Suprapubic skin (tissue), 4 donors: ENCODE measurements around the gene TCHP. TPM values are rescaled to one million over a fixed set of nuclear protein-coding genes. Genes with fewer than 3 reads are reported as not detected.
"Not testable (repeated sequence)": the region's sequence is repeated elsewhere in the genome, so short reads cannot be mapped to it uniquely, and the experiment has no call there.

ENCODE experiments used
- DNase-seq, 2 donors: peaks; one replicate each; pipeline ENCODE4 v3.0.0-alpha.2; 2019; ENCODE audit warnings: low spot score in 2 of 2
- H3K27ac ChIP-seq: fragments of 200-600 bp; sonication (generic); one replicate; pipeline ENCODE4 v1.5.1; 2019
- H3K27me3 ChIP-seq: fragments of 200-600 bp; sonication (generic); one replicate; pipeline ENCODE4 v1.5.1; 2019
- H3K36me3 ChIP-seq: fragments of 200-600 bp; sonication (generic); one replicate; pipeline ENCODE4 v1.5.1; 2019
- H3K4me1 ChIP-seq: fragments of 200-600 bp; sonication (generic); one replicate; pipeline ENCODE4 v1.5.1; 2019
- H3K4me3 ChIP-seq: fragments of 200-600 bp; sonication (generic); one replicate; pipeline ENCODE4 v1.5.1; 2019; ENCODE audit warnings: mild to moderate bottlenecking
- H3K9me3 ChIP-seq: fragments of 200-600 bp; sonication (generic); one replicate; pipeline ENCODE4 v1.5.1; 2019
- CTCF ChIP-seq, 2 donors: fragments of 200-600 bp in 1 of 2; fragments of 450-650 bp in 1 of 2; sonication (generic) in 1 of 2; IDR thresholded peaks; one replicate each; pipeline ENCODE4 v1.5.1; 2016 to 2019; ENCODE audit warnings: antibody characterized with exemption in 2 of 2, mild to moderate bottlenecking in 1 of 2, moderate library complexity in 1 of 2
- EP300 ChIP-seq: sonication (generic); formaldehyde crosslinking; IDR thresholded peaks from one replicate; pipeline ENCODE4 v1.6.1; 2017; ENCODE audit warnings: antibody characterized with exemption
- POLR2A ChIP-seq, 2 donors: fragments of 450-650 bp; IDR thresholded peaks; one replicate each; pipeline ENCODE4 v1.6.1; 2017; ENCODE audit warnings: antibody characterized with exemption in 2 of 2, mild to moderate bottlenecking in 2 of 2, moderate library complexity in 2 of 2
- POLR2AphosphoS5 ChIP-seq, 3 donors: sonication (generic); formaldehyde crosslinking; IDR thresholded peaks; one replicate each; pipeline ENCODE4 v1.6.1; 2017; ENCODE audit warnings: antibody characterized with exemption in 3 of 3
- WGBS: methylation state at CpG from one replicate; pipeline ENCODE4 v1.1.5; 2018; 5-methylcytosine and 5-hydroxymethylcytosine counted together
- total RNA-seq, 4 donors: library from RNA; depleted of rRNA; stranded (reverse); fragments of >200 nt; gene quantifications; one replicate each; pipeline ENCODE4 v1.1.0, GENCODE V29; 2016

TCHP gene
- total RNA-seq, 4 donors from 2014 or later: 22.6 to 96.4 (median 36.6) TPM

GRCh38 chr12:109897029-109897428 lies 3.0 kb upstream of the TCHP start:
- no peaks in the 10 kb centered on the region for H3K27me3 ChIP-seq
- 89% methylated on average over 6 of the region's 6 CpGs for WGBS
- H3K36me3 ChIP-seq: no peaks in the 10 kb centered on the region
- H3K27ac ChIP-seq: no peak overlapping the region
- H3K4me3 ChIP-seq: no peak overlapping the region
- peaks cover 34% of the 10 kb centered on the region for H3K4me1 ChIP-seq
- H3K9me3 ChIP-seq: no peaks in the 10 kb centered on the region
- TF ChIP-seq CTCF (IDR thresholded peaks at IDR 0.05) (no peak), POLR2AphosphoS5 (IDR thresholded peaks at IDR 0.05) (no peak), EP300 (no peak)
- DNase-seq: no peak

- peaks cover 26% of the 10 kb centered on the region for H3K4me1 ChIP-seq
- H3K4me3 ChIP-seq: peak overlapping the region; percentile 69
- H3K9me3 ChIP-seq, DNase-seq, H3K27me3 ChIP-seq: not testable (repeated sequence)
- WGBS: 75% methylated on average over 15 of the region's 15 CpGs
- peaks cover 15% of the 10 kb centered on the region for H3K36me3 ChIP-seq
- H3K27ac ChIP-seq: peak overlapping the region; percentile 79
Measured at GRCh38 chr12:109899345-109899744, 729 bp upstream of the TCHP start.

- WGBS: 8% methylated on average over 7 of the region's 16 CpGs
- no peaks in the 10 kb centered on the region for H3K9me3 ChIP-seq
- H3K4me1 ChIP-seq: peaks cover 26% of the 10 kb centered on the region
- DNase-seq: no peak
- H3K27me3 ChIP-seq: no peaks in the 10 kb centered on the region
- H3K4me3 ChIP-seq: peak overlapping the region; percentile 69
- no peak for TF ChIP-seq CTCF (IDR thresholded peaks at IDR 0.05)
- no peak for TF ChIP-seq POLR2AphosphoS5 (IDR thresholded peaks at IDR 0.05)
- TF ChIP-seq EP300: no peak
- no peak for TF ChIP-seq POLR2A (IDR thresholded peaks at IDR 0.05)
- peak overlapping the region; percentile 79 for H3K27ac ChIP-seq
- peaks cover 31% of the 10 kb centered on the region for H3K36me3 ChIP-seq
Measured at GRCh38 chr12:109900752-109901580, 892 bp downstream of the TCHP start.

GRCh38 chr12:109902891-109903418 lies 2.9 kb downstream of the TCHP start:
- H3K27me3 ChIP-seq: no peaks in the 10 kb centered on the region
- no peak overlapping the region for H3K27ac ChIP-seq
- H3K36me3 ChIP-seq: peaks cover 51% of the 10 kb centered on the region
- no peaks in the 10 kb centered on the region for H3K9me3 ChIP-seq
- no peak overlapping the region for H3K4me3 ChIP-seq
- DNase-seq: no peak
- WGBS: 88% methylated on average over 15 of the region's 15 CpGs
- TF ChIP-seq POLR2A (IDR thresholded peaks at IDR 0.05) (no peak), CTCF (IDR thresholded peaks at IDR 0.05) (no peak), EP300 (no peak), POLR2AphosphoS5 (IDR thresholded peaks at IDR 0.05) (no peak)
- H3K4me1 ChIP-seq: peaks cover 26% of the 10 kb centered on the region

- 97% methylated on average over 10 of the region's 10 CpGs for WGBS
- no peak overlapping the region for H3K27ac ChIP-seq
- H3K27me3 ChIP-seq: no peaks in the 10 kb centered on the region
- no peak overlapping the region for H3K4me3 ChIP-seq
- peaks cover 75% of the 10 kb centered on the region for H3K36me3 ChIP-seq
- H3K4me1 ChIP-seq: peaks cover 15% of the 10 kb centered on the region
- DNase-seq: no peak
- no peaks in the 10 kb centered on the region for H3K9me3 ChIP-seq
- TF ChIP-seq POLR2AphosphoS5 (IDR thresholded peaks at IDR 0.05) (no peak), CTCF (IDR thresholded peaks at IDR 0.05) (no peak), POLR2A (IDR thresholded peaks at IDR 0.05) (no peak), EP300 (no peak)
Measured at GRCh38 chr12:109905301-109905700, 5.2 kb downstream of the TCHP start.
